GM18511 (cell line): ENCODE results near the gene MKRN3.

Experiments used
- ATAC-seq: cut with Tn5 transposase; IDR thresholded peaks from one replicate; pipeline ENCODE4 v1.9.1; 2021; ENCODE audit warnings: mild to moderate bottlenecking, moderate library complexity; ENCODE audit not compliant: unreplicated experiment

MKRN3 gene

GRCh38 chr15:23565395-23566070 is at the start of gene MKRN3:
Gene MKRN3 (plus strand): TSS chr15:23565674. CDS start chr15:23565783, 109 bp downstream.
- ATAC-seq: no peak

- ATAC-seq: no peak
Measured at GRCh38 chr15:23516866-23517265, 48.6 kb upstream of the MKRN3 start.

- ATAC-seq: no peak
Measured at GRCh38 chr15:23518104-23518503, 47.4 kb upstream of the MKRN3 start.

GRCh38 chr15:23524816-23525215 is 40.7 kb upstream of the MKRN3 start:
- ATAC-seq: no peak

GRCh38 chr15:23529891-23530290 is 35.6 kb upstream of the MKRN3 start:
- ATAC-seq: no peak

GRCh38 chr15:23532024-23532423 is 33.5 kb upstream of the MKRN3 start:
- no peak for ATAC-seq

- no peak for ATAC-seq
Measured at GRCh38 chr15:23536659-23537058, 28.8 kb upstream of the MKRN3 start.

GRCh38 chr15:23538648-23539047 is 26.8 kb upstream of the MKRN3 start:
- ATAC-seq: no peak

- ATAC-seq: no peak
Measured at GRCh38 chr15:23539892-23540291, 25.6 kb upstream of the MKRN3 start.

GRCh38 chr15:23546158-23546557 is 19.3 kb upstream of the MKRN3 start:
- no peak for ATAC-seq

GRCh38 chr15:23548071-23548470 is 17.4 kb upstream of the MKRN3 start:
- ATAC-seq: no peak

- no peak for ATAC-seq
Measured at GRCh38 chr15:23561914-23562313, 3.6 kb upstream of the MKRN3 start.

GRCh38 chr15:23564821-23565394 is 566 bp upstream of the MKRN3 start:
- no peak for ATAC-seq

GRCh38 chr15:23566071-23566554 is 639 bp downstream of the MKRN3 start:
- no peak for ATAC-seq

- no peak for ATAC-seq
Measured at GRCh38 chr15:23566651-23567050, 1.2 kb downstream of the MKRN3 start.

- ATAC-seq: no peak
Measured at GRCh38 chr15:23567921-23568320, 2.4 kb downstream of the MKRN3 start.

- no peak for ATAC-seq
Measured at GRCh38 chr15:23569151-23569925, 3.9 kb downstream of the MKRN3 start.

GRCh38 chr15:23570486-23570885 is 5.0 kb downstream of the MKRN3 start:
- ATAC-seq: no peak

- no peak for ATAC-seq
Measured at GRCh38 chr15:23572844-23573243, 7.4 kb downstream of the MKRN3 start.

GRCh38 chr15:23574742-23575141 is 9.3 kb downstream of the MKRN3 start:
- no peak for ATAC-seq

- ATAC-seq: no peak
Measured at GRCh38 chr15:23576061-23576460, 10.6 kb downstream of the MKRN3 start.
